ENCODE measurements around the gene TTLL11. TPM values are rescaled to one million over a fixed set of nuclear protein-coding genes. Genes with fewer than 3 reads are reported as not detected.
"Not testable (repeated sequence)": the region's sequence is repeated elsewhere in the genome, so short reads cannot be mapped to it uniquely, and the experiment has no call there.

TTLL11 gene
- total RNA-seq, 4 donors from 2014 or later = 7.4 to 14.7 (median 11.0) TPM

DNA sequence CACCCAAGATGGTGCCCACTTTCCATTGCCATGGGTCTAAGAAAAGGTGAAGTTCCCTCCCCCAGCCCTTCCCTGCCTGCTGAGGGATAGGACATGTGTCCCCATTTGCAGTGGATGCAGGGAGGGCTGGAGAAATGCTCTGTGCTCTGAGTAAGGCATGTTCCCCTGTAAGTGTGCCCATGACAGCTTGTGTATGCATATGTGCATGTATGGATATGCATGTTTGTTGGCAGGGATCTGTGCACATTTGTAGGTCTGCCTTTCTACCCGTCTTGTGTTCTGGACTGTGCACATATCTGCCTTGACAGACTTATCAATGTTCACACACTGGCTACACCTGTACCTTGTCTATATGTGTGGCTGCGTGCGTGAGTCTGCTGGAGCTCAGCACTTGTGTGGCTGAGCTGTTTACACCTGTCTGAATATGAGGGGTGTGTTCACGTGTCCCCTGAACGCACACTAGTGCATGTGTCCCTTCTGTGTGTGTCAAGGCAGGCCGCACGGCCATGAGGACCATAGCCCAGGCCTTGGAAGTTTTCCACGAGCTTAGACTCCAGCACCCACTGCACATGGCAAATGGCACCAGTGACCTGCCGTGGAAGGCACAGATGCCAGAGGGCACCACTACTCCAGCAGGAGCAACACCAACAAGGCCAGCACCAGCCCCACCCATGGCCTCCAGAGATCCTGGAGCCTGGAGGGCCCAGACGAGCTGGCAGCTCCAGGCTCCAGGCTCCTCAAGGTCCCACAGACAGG is 27.4 kb upstream of the TTLL11 start:
- Histone ChIP-seq H3K27me3 (no peaks in the 10 kb centered on the region), H3K9me3 (no peaks in the 10 kb centered on the region), H3K4me3 (no peak overlapping the region), H3K27ac (no peak overlapping the region), H3K36me3 (no peaks in the 10 kb centered on the region), H3K4me1 (no peaks in the 10 kb centered on the region)
- intact Hi-C loops (cut with DNase I; ENCODE audit: low total_unique reads) = no loop called here
- TF ChIP-seq POLR2A (IDR thresholded peaks at IDR 0.05) = no peak
- TF ChIP-seq, protein P1, sequence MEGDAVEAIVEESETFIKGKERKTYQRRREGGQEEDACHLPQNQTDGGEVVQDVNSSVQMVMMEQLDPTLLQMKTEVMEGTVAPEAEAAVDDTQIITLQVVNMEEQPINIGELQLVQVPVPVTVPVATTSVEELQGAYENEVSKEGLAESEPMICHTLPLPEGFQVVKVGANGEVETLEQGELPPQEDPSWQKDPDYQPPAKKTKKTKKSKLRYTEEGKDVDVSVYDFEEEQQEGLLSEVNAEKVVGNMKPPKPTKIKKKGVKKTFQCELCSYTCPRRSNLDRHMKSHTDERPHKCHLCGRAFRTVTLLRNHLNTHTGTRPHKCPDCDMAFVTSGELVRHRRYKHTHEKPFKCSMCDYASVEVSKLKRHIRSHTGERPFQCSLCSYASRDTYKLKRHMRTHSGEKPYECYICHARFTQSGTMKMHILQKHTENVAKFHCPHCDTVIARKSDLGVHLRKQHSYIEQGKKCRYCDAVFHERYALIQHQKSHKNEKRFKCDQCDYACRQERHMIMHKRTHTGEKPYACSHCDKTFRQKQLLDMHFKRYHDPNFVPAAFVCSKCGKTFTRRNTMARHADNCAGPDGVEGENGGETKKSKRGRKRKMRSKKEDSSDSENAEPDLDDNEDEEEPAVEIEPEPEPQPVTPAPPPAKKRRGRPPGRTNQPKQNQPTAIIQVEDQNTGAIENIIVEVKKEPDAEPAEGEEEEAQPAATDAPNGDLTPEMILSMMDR (IDR thresholded peaks at IDR 0.05) = no peak
- DNase-seq = no peak

DNA sequence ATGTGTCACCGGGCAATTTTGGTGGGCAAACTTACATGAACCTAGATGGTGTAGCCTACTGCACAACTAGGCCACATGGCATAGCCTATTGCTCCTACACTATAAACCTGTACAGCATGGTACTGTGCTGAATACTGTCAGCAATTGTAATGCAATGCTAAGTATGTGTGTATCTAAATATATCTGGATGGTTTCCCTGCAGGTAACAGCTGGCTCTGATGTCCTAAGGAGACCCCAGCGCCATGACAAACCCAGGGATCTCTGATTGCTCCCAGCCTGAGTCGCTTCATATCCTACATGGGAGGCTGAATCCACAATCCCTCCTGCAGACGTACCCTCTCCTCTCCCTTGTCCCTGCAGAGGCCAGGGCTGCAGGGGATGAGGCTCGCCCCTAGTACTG is 26.6 kb upstream of the TTLL11 start:
- H3K4me1 ChIP-seq = no peaks in the 10 kb centered on the region
- intact Hi-C loops (cut with DNase I; ENCODE audit: low total_unique reads) = no loop called here
- TF ChIP-seq POLR2A (IDR thresholded peaks at IDR 0.05) = no peak
- TF ChIP-seq, protein P1 (IDR thresholded peaks at IDR 0.05) = no peak
- no peak overlapping the region for H3K4me3 ChIP-seq
- no peak overlapping the region for H3K27ac ChIP-seq
- H3K36me3 ChIP-seq = no peaks in the 10 kb centered on the region
- DNase-seq = no peak
- H3K9me3 ChIP-seq = no peaks in the 10 kb centered on the region
- no peaks in the 10 kb centered on the region for H3K27me3 ChIP-seq

DNA sequence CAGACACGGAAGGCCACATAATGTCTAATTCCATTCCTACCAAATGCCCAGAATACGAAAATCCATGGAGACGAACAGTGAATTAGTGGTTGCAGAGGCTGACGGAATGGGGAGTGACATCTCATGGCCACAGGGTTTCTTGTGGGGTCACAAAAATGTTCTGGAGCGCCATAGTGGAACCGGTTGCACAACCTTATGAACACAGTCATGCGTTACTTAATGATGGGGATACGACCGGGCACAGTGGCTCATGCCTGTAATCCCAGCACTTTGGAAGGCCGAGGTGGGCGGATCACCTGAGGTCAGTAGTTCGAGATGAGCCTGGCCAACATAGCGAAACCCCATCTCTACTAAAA is 26.0 kb upstream of the TTLL11 start:
- H3K27ac ChIP-seq = no peak overlapping the region
- intact Hi-C loops (cut with DNase I; ENCODE audit: low total_unique reads) = no loop called here

DNA sequence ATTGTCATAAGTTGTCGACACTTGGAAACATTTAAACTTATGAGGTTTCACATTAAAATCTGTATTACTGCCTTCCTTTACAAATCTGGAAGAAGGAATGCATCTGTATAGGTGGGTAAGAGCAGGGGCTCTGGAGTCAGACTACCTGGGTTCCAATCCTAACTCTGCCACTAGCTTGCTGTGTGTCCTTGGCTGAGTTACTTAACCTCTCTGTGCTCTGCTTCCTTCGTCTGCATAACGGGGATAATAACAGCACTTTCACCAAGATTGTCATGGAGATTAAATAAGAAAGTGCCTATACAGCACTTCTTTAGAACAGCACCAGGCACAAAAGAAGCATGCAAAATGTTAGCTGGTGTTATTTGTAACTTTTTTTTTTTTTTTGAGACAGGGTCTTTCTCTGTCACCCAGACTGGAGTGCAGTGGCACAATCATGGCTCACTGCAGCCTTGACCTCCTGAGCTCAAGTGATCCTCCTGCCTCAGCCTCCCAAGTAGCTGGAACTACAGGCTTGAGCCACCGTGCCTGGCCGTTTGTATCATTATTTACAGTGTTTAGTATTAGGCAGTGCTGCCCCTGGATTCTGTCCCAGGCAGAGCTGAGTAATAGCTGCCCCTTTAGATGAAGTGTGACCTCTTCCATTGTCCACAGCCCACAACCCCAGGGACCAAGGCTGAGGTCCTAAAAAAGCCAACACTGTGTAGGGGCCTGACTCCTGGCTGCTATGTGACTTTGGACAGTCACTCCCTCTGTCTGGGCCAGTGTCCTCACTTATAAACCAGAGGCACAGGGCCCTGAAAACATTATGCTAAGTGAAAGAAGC is 25.4 kb upstream of the TTLL11 start:
- TF ChIP-seq, protein P1 (IDR thresholded peaks at IDR 0.05) = no peak
- TF ChIP-seq POLR2A (IDR thresholded peaks at IDR 0.05) = no peak
- intact Hi-C loops (cut with DNase I; ENCODE audit: low total_unique reads) = no loop called here
- no peaks in the 10 kb centered on the region for H3K4me1 ChIP-seq
- H3K36me3 ChIP-seq = no peaks in the 10 kb centered on the region
- no peak for DNase-seq
- no peaks in the 10 kb centered on the region for H3K27me3 ChIP-seq
- no peaks in the 10 kb centered on the region for H3K9me3 ChIP-seq
- H3K4me3 ChIP-seq = no peak overlapping the region
- no peak overlapping the region for H3K27ac ChIP-seq

More for the DNA sequence above, 26.0 kb upstream of the TTLL11 start:
- H3K4me3 ChIP-seq = no peak overlapping the region
- no peak for TF ChIP-seq POLR2A (IDR thresholded peaks at IDR 0.05)
- TF ChIP-seq, protein P1 (IDR thresholded peaks at IDR 0.05) = no peak
- H3K27me3 ChIP-seq = no peaks in the 10 kb centered on the region
- DNase-seq = no peak
- H3K36me3 ChIP-seq = no peaks in the 10 kb centered on the region
- H3K4me1 ChIP-seq = no peaks in the 10 kb centered on the region
- H3K9me3 ChIP-seq = no peaks in the 10 kb centered on the region

- H3K4me3 ChIP-seq; H3K4me1 ChIP-seq; intact Hi-C loops (cut with DNase I; ENCODE audit: low total_unique reads); H3K36me3 ChIP-seq; DNase-seq; H3K27ac ChIP-seq; H3K27me3 ChIP-seq; H3K9me3 ChIP-seq: not testable (repeated sequence)
Observed at GRCh38 chr9:122117241-122117640, 24.1 kb upstream of the TTLL11 start.

Measured in uterus (tissue), 4 donors.